ENCODE results near the gene COL12A1.

Gene COL12A1

GRCh38 chr6:75205776-75206575 lies at the start of gene COL12A1:
COL12A1 (minus strand) TSS chr6:75206053; CDS start chr6:75202792, 3,261 bp downstream.
- no peak for DNase-seq (ENCODE audit: low read depth)

GRCh38 chr6:75250552-75250951 lies 44.7 kb upstream of the COL12A1 start:
- no peak for DNase-seq (ENCODE audit: low read depth)

DNA sequence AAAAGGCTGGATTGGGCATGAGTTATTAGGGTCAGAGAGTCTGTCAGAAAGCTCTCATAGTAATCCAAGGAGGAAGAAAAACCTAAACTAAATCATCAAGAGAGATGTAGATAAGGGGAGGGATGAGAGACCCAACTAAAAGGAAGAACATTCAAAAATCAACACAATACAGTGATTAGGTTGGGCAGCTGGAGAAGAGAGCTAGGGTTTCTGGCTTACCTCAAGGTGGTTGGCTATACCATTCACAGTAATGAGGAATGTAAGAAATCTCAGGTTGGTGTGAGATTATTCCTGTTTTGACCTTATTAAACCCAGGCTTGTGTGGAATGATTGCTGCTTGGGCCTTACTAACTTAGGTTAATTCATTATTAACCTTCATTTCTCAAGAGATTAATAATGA lies 44.0 kb upstream of the COL12A1 start:
- DNase-seq (ENCODE audit: low read depth), result no peak

- no peak for DNase-seq (ENCODE audit: low read depth)
Measured at GRCh38 chr6:75246386-75246785, 40.5 kb upstream of the COL12A1 start.

DNA sequence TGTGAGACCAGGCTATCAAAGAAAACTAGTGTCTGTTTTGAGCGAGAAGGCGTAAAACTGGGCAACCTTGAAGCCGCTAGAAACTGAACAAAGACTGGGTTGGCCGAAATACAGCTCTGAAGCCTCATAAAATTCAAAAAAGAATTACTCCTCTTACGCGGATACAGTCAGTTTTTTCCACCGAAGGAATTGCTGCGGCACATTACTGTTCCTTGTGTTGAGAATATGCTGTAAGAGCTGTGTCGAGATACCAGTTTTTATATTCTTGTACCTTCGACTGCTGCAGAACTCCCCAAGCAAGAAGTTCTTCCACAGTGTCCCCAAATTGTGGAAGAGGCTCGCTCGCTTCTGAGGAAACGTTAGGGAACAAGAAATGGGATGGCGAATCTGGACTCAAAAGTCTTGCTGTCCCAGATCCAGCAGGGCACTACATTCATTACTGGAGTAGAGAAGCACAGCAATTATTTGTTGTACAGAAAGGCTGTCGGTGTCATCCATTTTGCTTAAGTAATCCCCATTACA lies 38.3 kb upstream of the COL12A1 start:
- no peak for DNase-seq (ENCODE audit: low read depth)

DNA sequence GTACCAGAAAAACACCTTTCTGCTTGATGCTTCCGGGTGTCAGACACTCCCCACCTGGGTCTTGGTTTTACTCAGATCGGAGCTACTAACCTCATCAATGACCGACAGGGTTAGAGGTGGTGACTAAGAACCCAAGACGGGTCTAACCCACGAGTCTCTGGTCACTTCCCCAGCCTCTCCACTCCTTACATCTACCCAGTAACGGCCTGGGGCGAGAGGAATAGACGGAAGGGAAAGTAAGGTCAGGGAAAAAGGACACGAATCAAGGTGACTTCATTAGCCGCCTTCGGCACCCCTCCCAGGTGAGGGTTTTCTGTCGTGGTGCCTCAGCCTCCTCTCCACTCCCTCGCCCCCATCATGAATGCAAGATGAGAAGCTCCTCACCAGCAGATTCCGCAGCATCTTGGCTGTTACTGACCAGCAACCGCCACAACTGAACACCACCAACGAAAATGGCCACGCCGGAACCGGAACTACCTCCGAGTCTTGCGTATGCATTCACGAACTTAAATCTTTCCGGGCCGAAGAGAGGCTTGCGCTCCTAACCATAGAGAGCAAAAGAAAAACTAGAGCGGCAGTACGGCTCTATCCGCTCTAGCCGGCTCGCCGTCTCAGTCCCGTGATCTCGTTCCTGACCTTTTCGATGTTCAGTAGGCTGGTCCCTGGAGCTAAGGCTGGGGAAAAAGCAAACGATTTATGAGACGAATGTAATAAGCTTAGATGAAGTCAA lies 37.6 kb upstream of the COL12A1 start, which contains the start of gene COX7A2:
TSS of gene COX7A2 (minus strand) at position 469 of the 730 bp plus-strand sequence. CDS start at position 402, 67 bp downstream.
- DNase-seq (ENCODE audit: low read depth), result peak; percentile 82

- DNase-seq (ENCODE audit: low read depth), result no peak
Measured at GRCh38 chr6:75236630-75237029, 30.8 kb upstream of the COL12A1 start.

GRCh38 chr6:75235271-75235670 lies 29.4 kb upstream of the COL12A1 start:
- no peak for DNase-seq (ENCODE audit: low read depth)

GRCh38 chr6:75234126-75234865 lies 28.4 kb upstream of the COL12A1 start:
- no peak for DNase-seq (ENCODE audit: low read depth)

GRCh38 chr6:75233092-75233615 lies 27.3 kb upstream of the COL12A1 start:
- no peak for DNase-seq (ENCODE audit: low read depth)

- DNase-seq (ENCODE audit: low read depth), result no peak
Measured at GRCh38 chr6:75230484-75231325, 24.9 kb upstream of the COL12A1 start.

GRCh38 chr6:75224303-75224926 lies 18.6 kb upstream of the COL12A1 start:
- no peak for DNase-seq (ENCODE audit: low read depth)

GRCh38 chr6:75223428-75223827 lies 17.6 kb upstream of the COL12A1 start:
- no peak for DNase-seq (ENCODE audit: low read depth)

DNA sequence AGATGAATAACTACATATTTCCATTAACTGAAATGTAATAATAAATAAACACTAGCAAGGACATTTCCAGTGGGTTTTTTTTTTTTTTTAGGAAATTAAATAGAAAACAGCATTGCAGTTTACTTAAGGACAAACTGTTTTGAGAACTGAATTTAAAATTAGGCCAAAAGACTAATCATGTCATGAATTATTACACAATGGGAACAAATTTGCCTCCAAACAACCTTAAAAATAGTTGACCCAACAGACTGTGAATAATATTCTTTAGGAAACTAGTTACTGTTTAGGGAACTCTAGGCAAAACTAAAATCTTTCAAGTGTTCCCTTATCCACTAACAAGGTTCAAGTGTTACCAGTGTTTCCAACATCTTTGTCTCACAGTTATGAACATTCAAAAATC lies 16.4 kb upstream of the COL12A1 start:
- no peak for DNase-seq (ENCODE audit: low read depth)

DNA sequence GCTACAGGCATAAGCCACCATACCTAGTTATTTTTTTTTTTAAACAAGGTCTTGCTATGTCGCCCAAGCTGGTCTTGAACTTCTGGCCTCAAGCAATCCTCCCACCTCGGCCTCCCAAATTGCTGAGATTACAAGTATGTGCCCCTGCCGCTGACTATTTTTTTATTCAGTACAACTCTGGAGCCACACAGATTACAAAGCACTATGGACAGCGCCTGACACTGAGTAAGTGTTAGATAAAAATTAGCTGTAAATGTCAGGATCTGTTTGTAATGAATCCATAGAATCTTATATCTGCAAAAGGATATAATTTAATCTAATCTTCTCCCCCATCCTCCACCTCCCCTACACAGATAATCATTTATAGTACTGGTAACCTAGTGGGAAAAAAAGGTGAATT lies 15.3 kb upstream of the COL12A1 start:
- no peak for DNase-seq (ENCODE audit: low read depth)

GRCh38 chr6:75220357-75220756 lies 14.5 kb upstream of the COL12A1 start:
- DNase-seq (ENCODE audit: low read depth), result no peak

GRCh38 chr6:75219263-75219662 lies 13.4 kb upstream of the COL12A1 start:
- DNase-seq (ENCODE audit: low read depth), result no peak

- no peak for DNase-seq (ENCODE audit: low read depth)
Measured at GRCh38 chr6:75217193-75217592, 11.3 kb upstream of the COL12A1 start.

- no peak for DNase-seq (ENCODE audit: low read depth)
Measured at GRCh38 chr6:75215291-75215690, 9.4 kb upstream of the COL12A1 start.

GRCh38 chr6:75213732-75214131 lies 7.9 kb upstream of the COL12A1 start:
- DNase-seq (ENCODE audit: low read depth), result no peak

DNA sequence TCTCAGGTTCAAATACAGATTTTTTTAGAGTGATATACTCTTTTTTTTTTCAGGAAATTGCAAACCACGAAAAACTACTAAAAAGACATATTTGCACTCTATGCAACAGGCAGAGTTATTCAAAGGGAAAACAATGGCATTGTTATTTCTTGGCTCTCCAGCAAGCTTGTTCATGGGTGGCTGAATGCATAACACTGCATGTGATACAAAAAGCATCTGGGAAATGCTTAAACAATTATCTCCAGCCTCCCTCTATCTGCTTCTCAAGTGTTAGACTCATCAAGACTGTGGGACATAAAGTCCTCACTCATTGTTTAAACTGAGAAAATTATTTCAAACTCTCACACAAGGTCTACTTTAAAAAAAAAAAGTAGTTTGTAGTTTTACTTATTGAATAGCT lies 7.3 kb upstream of the COL12A1 start:
- no peak for DNase-seq (ENCODE audit: low read depth)
